Testis (tissue), 2 donors: ENCODE data around the gene GPX5.

Experiments used
- CTCF ChIP-seq, 3 experiments: fragments of 450-650 bp in 2 of 3; fragments of 200-600 bp in 1 of 3; sonication (generic) in 1 of 3; IDR thresholded peaks; one replicate each; pipeline ENCODE4 v1.5.1; 2016 to 2019; ENCODE audit warnings: antibody characterized with exemption in 3 of 3, mild to moderate bottlenecking in 2 of 3, moderate library complexity in 1 of 3
- POLR2A ChIP-seq: fragments of 450-650 bp; IDR thresholded peaks from one replicate; pipeline ENCODE4 v1.6.1; 2017; ENCODE audit warnings: antibody characterized with exemption, mild to moderate bottlenecking, moderate library complexity

GRCh38 chr6:28488916-28489365 is 36.7 kb upstream of the GPX5 start:
- no peak for TF ChIP-seq CTCF (IDR thresholded peaks at IDR 0.05)
- TF ChIP-seq POLR2A: no peak
